Cardiac muscle cell (in vitro differentiated cells and primary cell): ENCODE results near the gene MERTK. TPM values are rescaled to one million over a fixed set of nuclear protein-coding genes. Genes with fewer than 3 reads are reported as not detected.

ENCODE experiments used
- DNase-seq, 2 donors: peaks; one replicate each; pipeline versions ENCODE4 v3.0.0 to v3.0.0-alpha.2; 2010 to 2017; ENCODE audit warnings: low read depth in 1 of 2, low spot score in 1 of 2
- H3K27ac ChIP-seq: fragments of 200-600 bp; sonication (generic); 2 replicates; pipeline ENCODE4 v1.5.1; 2016
- H3K27me3 ChIP-seq: fragments of 200-600 bp; sonication (generic); 2 replicates; pipeline ENCODE4 v1.6.0; 2016; ENCODE audit warnings: control low read depth
- H3K36me3 ChIP-seq: fragments of 200-600 bp; sonication (generic); 2 replicates; pipeline ENCODE4 v1.5.1; 2016; ENCODE audit warnings: control low read depth
- H3K4me1 ChIP-seq: fragments of 200-600 bp; sonication (generic); 2 replicates; pipeline ENCODE4 v1.8.1; 2017; ENCODE audit warnings: low read depth, mild to moderate bottlenecking, mixed run types
- H3K4me3 ChIP-seq: fragments of 200-600 bp; sonication (generic); 2 replicates; pipeline ENCODE4 v1.5.1; 2016; ENCODE audit warnings: mild to moderate bottlenecking
- H3K9me3 ChIP-seq: fragments of 200-600 bp; sonication (generic); 2 replicates; pipeline ENCODE4 v1.5.1; 2017; ENCODE audit warnings: low read depth, mild to moderate bottlenecking, control low read depth
- CTCF ChIP-seq: IDR thresholded peaks from 2 replicates; pipeline ENCODE4 v1.5.1; 2012; ENCODE audit warnings: low read depth, mild to moderate bottlenecking, low read length
- polyA plus RNA-seq: library from polyadenylated mRNA; unstranded; fragments of >200 nt; fragmentation: Nextera tagmentation; extraction: Ambion mirVana; gene quantifications from 2 replicates; pipeline ENCODE4 v1.2.1, GENCODE V29; 2016
- total RNA-seq: library from RNA; depleted of rRNA; stranded (reverse); fragments of >200 nt; gene quantifications from 2 replicates; pipeline ENCODE4 v1.2.3, GENCODE V29; 2016

The MERTK gene
- total and polyA plus RNA-seq, 2 experiments from 2014 or later = 4.5 to 8.7 TPM

DNA sequence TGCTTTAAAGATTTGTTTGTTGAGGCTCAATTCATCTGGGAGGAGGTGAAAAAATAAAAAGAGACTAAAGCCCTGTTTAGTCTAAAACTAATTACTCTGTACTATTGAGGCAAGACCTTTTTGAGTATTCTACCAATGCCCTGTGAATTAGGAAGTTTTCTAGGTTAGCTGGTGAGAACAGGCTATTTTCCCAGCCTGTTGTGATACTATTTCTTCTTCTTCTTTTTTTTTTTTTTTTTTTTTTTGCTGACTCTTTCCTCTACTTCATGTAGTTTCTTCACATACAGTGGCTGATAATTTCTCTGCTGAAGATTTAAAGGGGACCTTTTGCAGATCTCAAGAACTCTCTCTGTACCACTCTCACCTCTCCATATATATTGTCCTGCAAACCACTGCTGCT, 147.8 kb downstream of the MERTK start:
- no peak overlapping the region for H3K4me3 ChIP-seq
- no peak for TF ChIP-seq CTCF

DNA sequence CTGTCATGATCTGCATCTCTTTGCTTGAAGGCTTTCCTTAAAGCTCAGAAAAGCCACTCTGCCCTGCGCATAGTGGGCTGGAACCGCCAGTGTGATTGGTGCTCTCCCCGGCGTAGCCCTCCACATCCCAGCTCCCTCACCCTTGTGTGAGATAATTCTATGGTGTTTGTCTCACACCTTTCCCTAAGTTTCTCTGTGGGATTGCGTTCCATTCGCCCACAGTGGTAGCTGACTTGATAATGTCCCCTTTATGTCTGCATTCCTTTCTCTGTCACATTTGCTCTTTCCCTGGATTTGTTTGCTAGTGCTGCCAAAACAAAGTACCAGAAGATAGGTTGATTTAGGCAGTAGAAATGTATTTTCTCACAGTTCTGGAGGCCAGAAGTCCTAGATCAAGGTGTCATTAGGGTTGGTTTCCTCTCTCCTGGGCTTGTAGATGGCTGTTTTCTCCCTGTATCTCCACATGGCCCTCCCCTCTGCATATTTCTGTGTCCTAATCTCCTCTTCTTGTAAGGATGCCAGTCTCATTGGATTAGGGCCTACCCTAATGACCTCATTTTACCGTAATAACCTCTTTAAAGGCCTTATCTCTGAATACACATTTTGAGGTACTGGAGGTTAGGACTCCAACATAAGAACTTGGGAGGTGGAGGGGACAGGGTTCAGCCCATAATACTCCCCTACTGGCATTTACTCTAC, 149.3 kb downstream of the MERTK start:
- Histone ChIP-seq H3K4me1 (peaks cover 13% of the 10 kb centered on the region), H3K27me3 (no peaks in the 10 kb centered on the region), H3K27ac (peak overlapping the region; percentile 78), H3K9me3 (no peaks in the 10 kb centered on the region), H3K4me3 (no peak overlapping the region), H3K36me3 (no peaks in the 10 kb centered on the region)
- TF ChIP-seq CTCF = no peak
- DNase-seq = peak; percentile 16 to 56

More for the DNA sequence above, 147.8 kb downstream of the MERTK start:
- Histone ChIP-seq H3K27me3 (no peaks in the 10 kb centered on the region), H3K27ac (no peak overlapping the region), H3K4me1 (peaks cover 13% of the 10 kb centered on the region), H3K9me3 (no peaks in the 10 kb centered on the region), H3K36me3 (no peaks in the 10 kb centered on the region)
- no peak for DNase-seq

DNA sequence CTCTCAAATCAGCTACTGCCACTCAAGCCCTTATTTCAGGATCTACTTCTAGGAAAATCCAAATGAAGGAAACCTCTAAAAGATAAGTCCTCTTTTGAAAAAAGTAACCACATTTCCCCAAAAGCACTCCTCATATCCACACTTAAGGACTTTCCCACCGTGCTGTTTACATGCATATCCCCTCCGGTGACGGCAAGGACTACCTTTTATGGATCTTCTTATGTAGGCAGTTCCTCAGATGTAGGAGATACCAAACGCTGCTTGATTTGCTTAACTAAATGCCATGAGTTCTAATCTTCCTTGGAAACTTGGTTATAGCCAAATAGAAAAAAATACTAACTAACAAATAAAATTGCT, 149.8 kb downstream of the MERTK start:
- Histone ChIP-seq H3K9me3 (no peaks in the 10 kb centered on the region), H3K27ac (peak overlapping the region; percentile 78), H3K4me3 (no peak overlapping the region), H3K27me3 (no peaks in the 10 kb centered on the region), H3K36me3 (no peaks in the 10 kb centered on the region), H3K4me1 (peaks cover 13% of the 10 kb centered on the region)
- no peak for DNase-seq
- TF ChIP-seq CTCF = no peak

GRCh38 chr2:112048887-112049286, 150.5 kb downstream of the MERTK start:
- Histone ChIP-seq H3K4me3 (no peak overlapping the region), H3K9me3 (no peaks in the 10 kb centered on the region), H3K27me3 (no peaks in the 10 kb centered on the region), H3K36me3 (no peaks in the 10 kb centered on the region), H3K27ac (no peak overlapping the region), H3K4me1 (peaks cover 16% of the 10 kb centered on the region)
- DNase-seq = peak; percentile 47 to 78
- TF ChIP-seq CTCF = peak; percentile 84

DNA sequence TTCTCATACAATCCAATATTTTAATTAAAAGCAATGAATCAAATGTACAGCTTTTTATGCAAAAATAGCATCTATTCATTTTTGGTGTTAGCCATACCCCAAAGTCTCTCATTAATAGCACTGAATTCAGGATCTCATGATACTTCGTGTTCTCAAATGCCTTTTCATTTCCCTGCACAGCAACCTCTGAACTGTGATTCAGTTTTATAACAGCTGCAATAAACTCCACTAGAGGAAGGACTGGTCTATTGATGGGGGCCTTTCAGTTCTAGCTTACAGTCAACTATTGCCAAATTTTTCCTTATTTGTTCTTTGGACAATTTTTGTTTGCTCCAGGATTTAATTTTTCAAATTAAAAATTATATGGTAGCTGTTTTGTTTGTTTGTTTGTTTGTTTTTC, 151.9 kb downstream of the MERTK start:
- Histone ChIP-seq H3K4me1 (peaks cover 16% of the 10 kb centered on the region), H3K9me3 (no peaks in the 10 kb centered on the region), H3K27ac (no peak overlapping the region), H3K27me3 (no peaks in the 10 kb centered on the region), H3K36me3 (no peaks in the 10 kb centered on the region), H3K4me3 (no peak overlapping the region)
- DNase-seq = no peak
- no peak for TF ChIP-seq CTCF
